GM21367 (cell line): ENCODE data around the gene DLGAP1.
A peak's percentile ranks its signal among the peaks of the same experiment; 100 is the strongest.

Source experiments
- ATAC-seq: cut with Tn5 transposase; IDR thresholded peaks from one replicate; pipeline ENCODE4 v1.9.1; 2021; ENCODE audit not compliant: unreplicated experiment

The DLGAP1 gene

DNA sequence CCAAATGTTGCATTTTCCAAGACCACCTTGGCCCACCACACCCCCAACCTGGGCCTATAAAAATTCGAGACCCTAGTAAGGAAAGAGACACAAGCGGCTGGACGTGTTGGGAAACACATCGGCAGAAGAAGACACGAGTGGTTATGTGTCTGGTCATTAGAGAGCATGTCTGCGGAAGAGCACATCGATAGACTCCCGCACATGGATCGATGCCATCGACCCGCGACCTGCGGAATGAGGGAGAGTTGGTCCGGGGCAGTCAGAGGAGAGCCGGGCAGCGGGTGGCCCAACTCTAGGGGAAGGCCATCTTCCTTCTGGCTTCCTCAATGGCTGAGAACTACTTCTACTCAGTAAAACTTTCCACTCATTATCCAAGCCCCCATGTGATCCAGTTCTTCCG, 785.7 kb downstream of the DLGAP1 start:
- ATAC-seq = no peak

- no peak for ATAC-seq
These were observed 787.6 kb downstream of the DLGAP1 start for GRCh38 chr18:3667255-3668137.

- no peak for ATAC-seq
These were observed 788.4 kb downstream of the DLGAP1 start for GRCh38 chr18:3666526-3667254.

- peak; percentile 68 for ATAC-seq
These were observed 789.2 kb downstream of the DLGAP1 start for GRCh38 chr18:3665780-3666525.

GRCh38 chr18:3665204-3665603, 789.9 kb downstream of the DLGAP1 start:
- no peak for ATAC-seq

DNA sequence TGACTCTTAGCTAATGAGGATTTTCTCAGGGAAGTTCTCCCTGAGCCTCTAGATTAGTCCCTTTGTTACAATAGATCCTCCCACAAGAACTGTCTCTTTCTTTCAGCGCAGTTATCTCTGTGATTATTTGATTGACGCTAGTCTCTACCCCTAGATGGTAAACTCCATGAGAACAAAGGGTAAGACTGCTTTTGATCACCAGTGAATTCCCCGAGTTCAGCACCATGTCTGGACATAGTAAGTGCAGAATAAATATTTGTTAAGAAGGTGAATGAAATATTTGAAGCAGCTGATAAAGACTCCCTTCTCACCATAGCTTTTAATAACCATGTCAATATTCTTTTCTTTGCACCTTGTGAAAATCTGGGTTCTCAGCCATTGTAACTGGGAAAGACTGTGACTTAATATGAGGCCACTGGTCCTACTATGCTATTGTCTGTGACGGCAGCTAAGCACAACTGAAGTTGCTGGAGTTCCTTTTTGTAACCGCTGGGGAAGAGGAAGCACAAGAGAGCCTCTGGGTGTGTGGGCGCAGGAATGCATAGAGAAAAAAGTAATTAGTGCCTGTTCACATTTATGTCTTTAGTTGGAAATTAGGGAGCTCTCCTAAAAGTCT, 790.4 kb downstream of the DLGAP1 start:
- ATAC-seq = no peak

DNA sequence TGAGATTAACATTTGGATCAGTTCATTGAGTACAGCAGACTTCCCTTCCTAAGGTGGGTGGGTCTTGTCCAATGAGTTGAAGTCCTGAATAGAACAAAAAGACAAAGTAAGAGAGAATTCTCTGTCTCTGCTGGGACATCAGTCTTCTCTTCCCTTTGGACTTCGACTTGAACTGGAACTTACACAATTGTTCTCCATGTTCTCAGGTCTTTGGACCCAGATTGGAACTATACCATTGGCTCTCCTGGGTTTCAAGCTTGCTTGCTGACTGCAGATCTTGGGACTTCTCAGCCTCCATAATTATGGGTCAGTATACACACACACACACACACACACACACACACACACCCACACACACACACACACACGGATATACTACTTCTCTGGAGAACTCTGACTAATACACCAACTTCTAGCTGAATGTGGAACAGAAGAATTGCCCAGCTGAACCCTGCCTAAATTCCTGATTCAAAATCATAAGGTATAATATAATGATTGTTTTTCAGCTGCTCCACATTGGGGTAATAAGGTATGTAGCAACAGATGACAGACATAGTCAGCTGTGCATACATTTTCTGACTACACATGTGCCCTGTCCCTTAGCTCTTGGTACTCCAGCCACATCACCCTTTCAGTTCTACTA, 791.1 kb downstream of the DLGAP1 start:
- no peak for ATAC-seq

DNA sequence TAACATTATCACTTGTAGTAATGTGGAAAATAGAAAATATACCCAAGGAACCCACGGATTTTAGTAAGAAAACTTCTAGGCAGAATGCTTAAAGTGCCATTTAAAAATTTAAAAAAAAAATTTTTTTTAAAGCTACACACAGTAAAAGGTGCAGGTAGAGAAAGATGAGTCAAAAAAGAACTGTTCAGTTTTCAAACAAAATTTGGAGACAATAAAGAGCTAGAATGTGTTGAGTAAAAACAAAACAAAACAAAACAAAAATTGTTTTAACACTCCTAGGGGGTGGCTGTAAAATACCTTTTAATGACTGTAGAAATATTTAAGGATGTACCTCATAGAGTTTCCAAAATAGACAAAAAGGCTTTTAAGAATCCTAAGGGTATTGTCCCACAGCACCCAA, 793.1 kb downstream of the DLGAP1 start:
- no peak for ATAC-seq

DNA sequence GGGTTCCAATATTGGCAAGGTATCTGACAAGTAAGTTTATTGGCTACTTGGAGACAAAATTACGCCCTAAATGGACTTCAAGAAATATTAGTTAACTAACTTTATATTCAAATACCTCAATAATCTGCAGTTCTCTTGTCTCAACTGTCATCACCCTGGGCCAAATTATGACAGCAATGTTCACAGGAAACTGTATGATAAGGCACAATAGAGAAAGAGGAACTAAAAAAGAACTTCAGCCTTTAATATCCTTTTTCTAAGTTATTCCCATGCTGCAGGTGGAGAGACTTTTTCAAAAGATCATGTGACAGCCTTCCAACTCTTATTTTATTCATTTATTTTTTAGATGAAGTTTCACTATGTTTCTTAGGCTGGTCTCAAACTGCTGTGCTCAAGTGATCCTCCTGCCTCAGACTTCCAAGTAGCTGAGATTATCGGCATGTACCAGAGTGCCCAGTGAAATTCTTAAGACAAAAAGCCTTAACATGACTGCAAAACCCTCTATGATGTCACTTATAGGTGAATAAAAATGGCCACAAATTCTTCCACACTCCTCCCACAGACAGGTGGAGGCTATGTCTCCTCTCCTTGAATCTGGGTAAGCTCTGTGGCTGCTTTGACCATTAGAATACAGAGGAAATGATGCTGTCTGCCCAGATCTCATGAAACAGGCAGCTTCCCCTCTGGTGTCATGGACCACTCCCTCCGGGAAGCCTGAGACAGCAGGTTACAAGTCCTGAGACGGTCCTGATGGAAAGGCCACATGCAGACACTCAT, 794.2 kb downstream of the DLGAP1 start:
- ATAC-seq = no peak

- ATAC-seq = no peak
These were observed 796.6 kb downstream of the DLGAP1 start for GRCh38 chr18:3658529-3658928.

DNA sequence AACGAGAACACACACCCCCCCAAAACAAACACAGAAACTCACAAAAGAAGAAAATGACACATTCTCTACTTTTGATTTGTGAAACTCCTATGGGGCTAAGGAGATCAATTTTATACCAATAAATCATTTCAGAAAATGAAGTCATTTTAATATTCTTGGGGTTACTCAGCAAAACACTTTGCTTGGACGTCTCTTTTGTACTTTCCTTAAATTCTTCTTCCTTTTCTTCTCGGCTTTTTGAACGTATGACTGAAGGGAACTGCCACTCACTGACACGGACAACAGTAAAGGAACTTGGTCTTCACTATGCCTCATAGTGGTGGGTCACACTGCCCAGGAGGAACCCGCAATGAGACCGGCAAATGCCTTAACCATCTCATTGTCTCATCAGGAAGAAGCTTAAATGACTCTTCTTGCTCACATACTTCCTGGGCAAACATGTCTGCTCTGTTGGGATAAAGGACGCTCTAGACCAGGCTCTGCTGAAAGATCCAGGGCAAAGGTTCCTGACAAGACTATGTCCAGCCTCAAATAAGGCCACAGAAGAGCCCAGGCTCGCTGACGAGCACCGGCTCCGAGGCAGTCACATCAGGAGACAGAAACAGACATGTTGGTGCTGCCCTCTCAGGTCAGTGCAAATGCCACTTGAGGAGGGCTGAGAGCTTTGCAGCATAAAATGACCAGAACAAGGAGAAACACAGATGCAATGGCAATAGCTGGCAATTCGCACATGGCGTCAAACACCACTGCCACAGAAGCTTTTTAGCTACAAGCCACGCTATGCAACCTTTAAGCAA, 799.7 kb downstream of the DLGAP1 start:
- no peak for ATAC-seq

GRCh38 chr18:3654442-3655253, 800.5 kb downstream of the DLGAP1 start:
- ATAC-seq = no peak

DNA sequence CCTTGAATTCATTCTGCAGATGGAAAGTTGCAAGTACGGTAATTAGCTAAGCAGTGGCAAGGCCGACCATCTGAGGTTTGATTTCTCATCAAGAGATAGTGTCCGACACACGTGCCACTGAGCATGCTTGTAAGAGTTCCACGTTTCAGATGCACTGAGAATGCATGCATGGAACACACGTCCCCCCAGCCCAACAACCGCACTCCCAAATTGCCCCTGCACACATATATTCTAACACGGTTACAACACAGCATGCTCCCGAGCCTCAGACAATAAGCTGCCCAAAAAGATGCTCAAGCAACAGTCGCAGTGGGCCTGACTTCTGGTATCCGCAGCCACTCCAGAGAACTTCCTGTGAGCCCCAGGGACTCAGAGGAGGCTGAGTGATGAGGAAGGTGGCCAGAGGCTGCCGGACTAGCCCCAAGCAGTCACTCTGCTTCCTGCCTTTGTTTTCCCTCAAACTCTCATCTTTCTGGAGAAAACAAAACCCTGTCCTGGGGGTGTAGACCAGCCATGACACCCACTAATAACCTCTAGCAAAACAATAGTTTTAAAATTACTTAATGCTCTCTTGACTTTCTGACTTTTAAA, 801.2 kb downstream of the DLGAP1 start:
- no peak for ATAC-seq

GRCh38 chr18:3653263-3653850, 801.8 kb downstream of the DLGAP1 start:
- no peak for ATAC-seq

DNA sequence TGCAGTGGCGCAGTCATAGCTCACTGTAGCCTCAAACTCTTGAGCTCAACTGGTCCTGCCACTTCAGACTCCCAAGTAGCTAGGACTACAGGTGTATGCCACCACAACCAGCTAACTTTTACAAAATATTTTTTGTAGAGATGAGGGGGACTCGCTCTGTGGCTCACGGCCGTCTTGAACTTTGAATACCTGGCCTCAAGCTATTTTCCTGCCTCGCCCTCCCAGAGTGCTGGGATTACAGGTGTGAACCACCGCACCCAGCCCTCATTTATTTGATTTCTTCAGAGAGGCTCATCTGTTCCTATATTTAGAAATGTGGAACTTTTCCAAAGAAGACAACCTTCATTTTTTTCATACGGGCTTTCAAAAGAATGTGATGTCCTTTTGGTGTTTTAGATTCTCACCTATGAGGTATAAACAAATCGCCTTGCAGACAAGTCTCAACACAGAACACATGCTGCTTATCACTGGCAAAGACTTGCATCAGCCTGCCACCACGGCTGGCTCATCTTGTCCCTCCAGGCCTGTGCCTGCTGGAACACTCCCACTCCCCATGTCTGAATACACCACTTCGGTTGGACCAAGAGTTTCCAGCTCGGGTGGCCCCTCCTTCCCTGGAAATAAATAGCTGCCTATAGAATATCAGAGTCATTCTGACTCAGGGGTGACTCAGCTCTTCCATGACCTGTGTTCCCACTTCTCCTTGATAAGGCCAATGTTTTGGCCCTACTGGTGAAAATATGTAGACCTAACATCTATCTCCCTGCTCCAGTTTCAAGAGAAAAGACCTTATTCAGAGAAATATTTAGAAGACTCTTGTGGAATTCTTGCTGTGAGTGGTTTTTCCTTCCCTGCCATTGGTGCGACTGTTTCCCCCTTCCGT, 802.5 kb downstream of the DLGAP1 start:
- ATAC-seq = no peak

DNA sequence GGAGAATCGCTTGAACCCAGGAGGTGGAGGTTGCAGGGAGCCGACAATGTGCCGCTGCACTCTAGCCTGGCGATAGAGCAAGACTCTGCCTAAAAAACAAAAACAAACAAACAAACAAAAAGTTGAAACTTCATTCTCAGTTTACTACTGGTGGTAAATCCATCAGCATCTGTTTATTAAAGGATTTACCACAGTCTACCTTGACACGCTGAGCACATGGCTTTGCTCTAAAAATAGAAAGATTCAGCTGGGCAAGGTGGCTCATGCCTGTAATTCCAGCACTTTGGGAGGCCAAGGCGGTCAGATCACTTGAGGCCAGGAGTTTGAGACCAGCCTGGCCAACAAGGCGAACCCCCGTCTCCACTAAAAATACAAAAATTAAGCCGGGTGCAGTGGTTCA, 803.8 kb downstream of the DLGAP1 start:
- ATAC-seq = no peak
